SIG-M5 (cell line): Measurements from ENCODE around the gene TNIP2.
A peak's percentile ranks its signal among the peaks of the same experiment; 100 is the strongest.
"Not testable (repeated sequence)": the region's sequence is repeated elsewhere in the genome, so short reads cannot be mapped to it uniquely, and the experiment has no call there.

Source experiments
- DNase-seq: peaks from one replicate; lab custom pipeline; 2025; lab: John Stamatoyannopoulos, UW

Gene TNIP2

GRCh38 chr4:2794486-2795299 is 38.6 kb upstream of the TNIP2 start:
- DNase-seq, result no peak

- no peak for DNase-seq
Measured at GRCh38 chr4:2793586-2794485, 37.7 kb upstream of the TNIP2 start.

GRCh38 chr4:2792711-2793585 is 36.8 kb upstream of the TNIP2 start, which contains the start of gene SH3BP2:
Gene SH3BP2, plus strand, starts transcription at chr4:2793085. Its CDS starts 27,533 bp downstream, at chr4:2820618.
- DNase-seq, result no peak

- no peak for DNase-seq
Measured at GRCh38 chr4:2792396-2792710, 36.2 kb upstream of the TNIP2 start.

- DNase-seq, result no peak
Measured at GRCh38 chr4:2791518-2792395, 35.6 kb upstream of the TNIP2 start.

- DNase-seq, result no peak
Measured at GRCh38 chr4:2790583-2791517, 34.7 kb upstream of the TNIP2 start.

GRCh38 chr4:2789793-2790582 is 33.9 kb upstream of the TNIP2 start:
- no peak for DNase-seq

GRCh38 chr4:2789351-2789750 is 33.2 kb upstream of the TNIP2 start:
- DNase-seq, result no peak

- no peak for DNase-seq
Measured at GRCh38 chr4:2788532-2789103, 32.5 kb upstream of the TNIP2 start.

- no peak for DNase-seq
Measured at GRCh38 chr4:2788101-2788500, 32.0 kb upstream of the TNIP2 start.

- peak; percentile 87 for DNase-seq
Measured at GRCh38 chr4:2787230-2788100, 31.3 kb upstream of the TNIP2 start.

GRCh38 chr4:2786794-2787229 is 30.7 kb upstream of the TNIP2 start:
- DNase-seq, result no peak

- DNase-seq, result no peak
Measured at GRCh38 chr4:2786152-2786671, 30.1 kb upstream of the TNIP2 start.

GRCh38 chr4:2785613-2786012 is 29.5 kb upstream of the TNIP2 start:
- peak; percentile 38 for DNase-seq

GRCh38 chr4:2783790-2784189 is 27.7 kb upstream of the TNIP2 start:
- no peak for DNase-seq

- no peak for DNase-seq
Measured at GRCh38 chr4:2781911-2782310, 25.8 kb upstream of the TNIP2 start.

GRCh38 chr4:2780643-2781042 is 24.5 kb upstream of the TNIP2 start:
- not testable (repeated sequence) for DNase-seq
